Muscle of back (tissue), 11 donors: ENCODE results near the gene VTN. TPM values are rescaled to one million over a fixed set of nuclear protein-coding genes. Genes with fewer than 3 reads are reported as not detected.
A peak's percentile ranks its signal among the peaks of the same experiment; 100 is the strongest.
"Not testable (repeated sequence)": the region's sequence is repeated elsewhere in the genome, so short reads cannot be mapped to it uniquely, and the experiment has no call there.

Experiments
- DNase-seq, 3 donors: peaks; one replicate each; pipeline versions ENCODE4 v3.0.0 to v3.0.0-alpha.2; 2013
- polyA plus RNA-seq, 10 donors: library from polyadenylated mRNA; unstranded; fragments of 120-200 nt; gene quantifications; one replicate each; pipeline ENCODE4 v1.2.1, GENCODE V29; 2013; ENCODE audit not compliant: insufficient read length in 10 of 10

VTN gene
- polyA plus RNA-seq, 10 donors, result 0.17 to 2.7 (median 0.46) TPM

DNA sequence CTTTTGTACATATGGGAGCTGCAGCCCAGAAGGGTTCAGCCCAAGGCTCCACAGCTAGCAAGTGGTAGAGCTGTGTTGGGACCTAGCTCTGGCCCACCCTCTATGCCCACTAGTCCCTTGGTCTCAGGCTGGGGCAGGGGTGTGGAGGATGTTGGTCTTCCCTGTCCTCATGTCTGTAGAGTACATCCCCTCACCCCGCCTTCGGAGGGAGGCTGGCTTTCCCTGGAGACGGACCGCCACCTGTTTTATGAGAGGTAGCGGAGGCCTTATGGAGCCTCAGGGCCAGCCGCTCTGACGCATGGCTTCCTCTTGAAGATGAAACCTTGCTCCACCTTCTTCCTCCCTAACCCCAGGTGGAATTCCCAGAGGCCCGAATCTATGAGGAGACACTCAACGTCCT is 26.1 kb downstream of the VTN start:
- DNase-seq, result no peak

DNA sequence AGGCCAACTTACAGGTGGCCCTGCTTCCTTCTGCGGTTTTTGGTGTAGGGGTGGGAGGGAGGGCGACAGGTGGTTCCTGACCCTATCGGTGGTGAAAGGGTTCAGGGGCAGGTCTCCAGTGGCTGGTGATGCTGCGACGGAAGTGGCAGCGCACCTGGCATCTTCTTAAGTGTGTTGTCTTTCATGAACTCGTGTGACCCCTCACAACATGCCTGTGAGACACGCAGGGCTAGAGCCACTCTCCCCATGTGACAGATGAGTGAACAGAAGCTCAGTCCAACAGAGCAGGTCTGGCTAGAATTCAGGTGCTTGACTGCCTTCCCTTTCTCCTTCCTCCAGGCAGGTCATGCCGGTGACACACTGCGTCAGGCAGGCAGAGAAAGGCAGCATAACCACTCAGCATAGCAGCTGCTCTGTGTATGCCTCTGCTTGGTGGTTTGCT is 26.6 kb downstream of the VTN start:
- DNase-seq, result no peak

DNA sequence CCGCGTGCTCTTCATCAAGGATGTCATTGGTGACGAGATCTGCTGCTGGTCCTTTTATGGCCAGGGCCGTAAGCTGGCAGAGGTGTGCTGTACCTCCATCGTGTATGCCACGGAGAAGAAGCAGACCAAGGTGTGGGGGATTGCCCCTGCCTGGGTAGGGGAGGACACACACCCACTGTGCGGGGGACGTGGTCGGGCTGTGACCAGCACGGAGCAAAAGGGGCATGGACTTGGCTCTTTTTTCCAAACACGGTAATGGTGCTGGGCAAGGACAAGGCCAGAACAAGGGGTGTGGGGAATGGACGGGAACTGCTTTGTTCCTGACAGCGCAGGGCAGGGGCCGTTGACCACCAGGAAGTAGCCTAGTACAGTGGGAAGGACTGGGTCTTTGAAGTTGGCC is 27.8 kb downstream of the VTN start:
- no peak for DNase-seq

DNA sequence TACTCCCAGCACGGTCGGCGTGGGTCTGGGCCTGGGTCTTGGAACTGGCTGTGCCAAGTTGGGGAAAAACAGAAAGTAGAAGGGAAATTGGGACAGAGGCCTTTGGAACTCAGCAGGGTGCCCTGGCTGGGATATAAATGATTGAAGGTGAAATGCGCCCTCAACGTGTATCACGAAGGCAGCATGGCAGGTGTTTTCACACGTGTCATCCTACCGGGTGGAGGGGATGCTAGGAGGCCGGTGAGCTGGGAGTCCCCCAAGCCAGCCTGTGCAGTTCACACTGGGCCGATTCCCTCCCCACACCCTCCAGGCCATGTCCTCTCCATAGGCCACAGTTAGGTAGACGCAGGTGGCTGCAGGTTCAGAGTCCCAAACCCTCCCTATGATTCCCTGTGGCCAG is 28.6 kb downstream of the VTN start:
- no peak for DNase-seq

DNA sequence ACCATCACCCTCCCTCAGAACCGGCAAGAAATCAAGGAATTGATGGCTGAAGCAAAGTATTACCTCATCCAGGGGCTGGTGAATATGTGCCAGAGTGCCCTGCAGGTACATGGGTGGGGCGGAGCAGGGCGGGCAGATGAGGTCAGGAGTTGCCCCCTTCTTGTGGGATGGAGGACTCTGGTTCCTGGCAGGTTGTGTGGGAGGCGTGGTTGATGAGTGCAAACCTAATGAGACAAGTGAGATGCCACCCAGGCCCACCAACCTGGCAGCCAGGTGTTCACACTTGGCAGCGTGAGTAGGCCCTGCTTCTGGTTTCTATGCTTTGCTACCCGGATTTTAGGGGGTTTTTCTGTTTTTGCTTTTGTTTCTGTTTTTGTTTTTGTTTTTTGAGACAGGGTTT is 29.7 kb downstream of the VTN start:
- DNase-seq, result no peak

DNA sequence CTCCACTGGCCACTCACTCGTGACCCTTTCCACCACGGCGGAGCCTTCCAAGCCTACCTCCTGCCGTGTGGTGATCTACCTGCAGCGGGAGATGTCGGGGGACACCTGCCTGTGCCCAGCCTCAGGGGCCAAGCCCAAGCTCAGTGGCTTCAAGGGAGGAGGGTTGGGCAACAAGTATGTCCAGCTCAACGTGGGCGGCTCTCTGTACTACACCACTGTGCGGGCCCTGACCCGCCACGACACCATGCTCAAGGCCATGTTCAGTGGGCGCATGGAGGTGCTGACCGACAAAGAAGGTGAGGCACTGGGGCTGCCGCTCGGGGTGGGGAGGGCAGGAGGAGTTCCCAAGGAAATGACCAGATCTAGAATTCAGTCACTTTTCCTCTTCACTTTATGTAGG is 30.7 kb downstream of the VTN start:
- no peak for DNase-seq

DNA sequence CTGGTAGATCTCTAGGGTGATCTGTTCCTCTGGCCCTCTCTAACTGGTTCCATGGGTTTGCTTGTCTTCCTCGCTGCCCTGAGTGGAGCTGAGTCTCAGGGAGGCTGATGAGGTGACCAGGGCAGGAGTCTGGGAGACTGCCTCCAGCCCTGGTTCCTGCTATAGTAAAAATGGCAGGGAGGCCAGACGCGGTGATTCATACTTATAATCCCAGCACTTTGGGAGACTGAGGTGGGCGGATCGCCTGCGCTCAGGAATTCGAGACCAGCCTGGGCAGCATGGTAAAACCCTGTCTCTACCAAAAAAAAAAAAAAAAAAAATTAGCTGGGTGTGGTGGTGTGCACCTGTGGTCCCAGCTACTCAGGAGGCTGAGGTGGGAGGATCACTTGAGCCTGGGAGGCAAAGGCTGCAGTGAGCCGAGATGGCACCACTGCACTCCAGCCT is 31.3 kb downstream of the VTN start:
- DNase-seq, result not testable (repeated sequence)

DNA sequence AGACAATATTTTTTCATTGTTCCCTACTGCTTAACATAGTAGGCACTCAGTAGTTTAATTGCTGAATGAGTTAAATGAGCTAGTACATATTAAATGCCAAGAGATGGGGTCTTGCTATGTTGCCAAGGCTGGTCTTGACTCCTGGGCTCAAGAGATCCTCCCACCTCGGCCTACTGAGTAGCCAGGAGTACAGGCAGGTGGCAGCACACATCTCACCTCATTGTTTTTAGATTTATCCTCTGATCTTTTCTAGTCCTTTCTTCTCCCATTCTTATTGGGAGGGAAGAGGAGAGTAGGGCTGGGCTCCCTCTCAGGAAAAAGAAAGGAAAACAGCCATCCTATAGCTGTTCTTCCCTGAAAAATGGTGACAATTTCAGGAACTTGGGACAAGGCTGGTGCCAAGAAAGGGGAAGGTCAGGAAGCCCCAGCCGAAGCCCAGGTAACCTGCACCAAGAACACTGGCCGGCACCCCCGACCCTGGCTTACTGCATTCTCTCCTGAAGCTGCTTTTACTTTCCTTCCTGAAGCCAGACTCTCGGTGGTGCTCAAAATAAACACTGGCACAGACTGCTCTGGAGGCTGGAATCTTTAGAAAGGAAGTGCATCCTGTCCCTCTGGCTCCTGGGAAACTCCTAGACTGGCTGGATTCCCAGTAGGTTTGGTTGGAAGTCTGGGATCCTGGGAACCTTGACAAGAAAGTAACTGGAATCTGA is 31.9 kb downstream of the VTN start:
- no peak for DNase-seq

DNA sequence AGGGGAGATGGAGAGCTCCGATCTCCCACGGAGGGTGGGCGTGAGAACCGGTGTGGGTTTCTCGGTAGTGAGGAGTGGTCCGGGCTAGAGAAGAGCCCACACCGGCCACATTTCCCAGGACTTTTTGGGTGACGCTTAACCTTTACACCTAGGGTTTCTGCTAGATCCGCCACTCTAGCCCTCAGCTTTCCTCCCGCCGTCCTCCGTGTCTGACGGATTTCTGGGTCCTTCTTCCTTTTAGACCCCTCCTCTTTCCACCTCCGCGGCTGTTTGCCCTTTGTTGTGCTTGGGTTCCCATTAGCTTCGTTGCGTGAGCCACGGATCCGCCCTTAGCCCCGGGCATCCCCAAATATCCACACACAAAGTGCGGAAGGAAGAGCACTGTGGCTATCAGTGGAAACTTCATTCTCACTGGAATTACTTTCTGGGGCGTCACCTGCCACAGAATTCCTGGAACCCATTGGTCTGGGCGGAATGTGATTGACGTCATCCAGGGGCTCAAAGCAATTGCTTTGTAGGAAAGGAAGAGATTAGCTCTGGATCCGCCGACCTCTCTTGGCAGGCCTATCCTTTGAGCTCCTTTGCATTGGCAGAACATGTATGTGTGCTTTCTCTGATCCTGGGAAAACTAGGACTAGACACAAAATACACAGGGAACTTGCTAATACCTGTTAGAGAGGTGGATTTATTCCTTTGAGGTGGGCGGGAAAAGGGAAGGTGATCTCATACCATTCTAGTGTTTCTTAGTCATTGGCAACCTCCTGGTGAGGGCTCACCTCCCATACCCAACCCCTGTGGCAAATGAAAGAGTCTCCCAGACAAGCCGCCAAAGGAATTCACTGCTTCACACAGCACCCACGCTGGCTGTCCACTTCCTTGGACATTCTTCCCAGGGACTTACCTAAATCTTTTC is 33.9 kb downstream of the VTN start:
- peak; percentile 69 to 82 (median 75) for DNase-seq

DNA sequence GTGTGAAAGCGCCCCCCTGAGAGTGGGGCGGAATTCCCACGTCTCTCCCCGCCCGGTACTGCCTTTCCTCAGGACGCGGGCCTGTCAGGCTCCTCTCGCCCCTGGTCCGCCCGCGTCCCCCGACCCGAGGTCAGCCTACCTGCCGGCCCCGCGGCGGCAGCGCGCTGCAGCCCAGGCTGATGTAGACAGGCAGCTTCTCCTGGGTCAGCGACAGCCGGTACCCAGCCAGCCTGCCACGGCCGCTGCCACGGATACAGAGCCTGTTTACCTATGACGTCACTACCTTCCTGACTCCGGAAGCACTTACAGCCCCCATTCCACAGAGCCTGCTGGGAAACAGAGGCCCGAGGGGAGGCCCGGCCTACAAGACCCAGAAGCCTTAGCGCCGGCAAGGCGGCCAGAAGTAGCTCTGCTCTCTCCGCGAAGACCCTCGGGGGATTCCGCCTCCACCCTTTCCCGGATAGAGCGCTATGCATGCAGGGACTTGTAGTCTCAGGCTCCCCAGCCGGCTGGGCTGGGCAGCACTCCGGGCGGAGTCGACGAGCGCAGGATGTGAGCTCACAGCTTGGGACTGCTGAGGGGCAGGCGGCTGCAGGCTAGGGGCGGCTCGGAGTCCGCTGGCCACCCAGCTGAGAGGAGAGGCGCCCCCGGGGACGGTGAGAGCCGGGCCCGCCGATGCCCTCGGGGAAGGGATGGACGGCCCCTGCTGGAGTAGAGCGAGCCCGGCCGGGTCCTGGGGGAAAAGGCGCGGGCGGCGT is 34.7 kb downstream of the VTN start, which contains the start of the genes IFT20 and TNFAIP1:
Gene IFT20 (minus strand): TSS at position 272 of the 758 bp plus-strand sequence. CDS start 3,487 bp downstream, outside the sequence.
Gene TNFAIP1 (plus strand): TSS at position 561 of the 758 bp plus-strand sequence. CDS start 3,761 bp downstream, outside the sequence.
- peak; percentile 100 for DNase-seq

DNA sequence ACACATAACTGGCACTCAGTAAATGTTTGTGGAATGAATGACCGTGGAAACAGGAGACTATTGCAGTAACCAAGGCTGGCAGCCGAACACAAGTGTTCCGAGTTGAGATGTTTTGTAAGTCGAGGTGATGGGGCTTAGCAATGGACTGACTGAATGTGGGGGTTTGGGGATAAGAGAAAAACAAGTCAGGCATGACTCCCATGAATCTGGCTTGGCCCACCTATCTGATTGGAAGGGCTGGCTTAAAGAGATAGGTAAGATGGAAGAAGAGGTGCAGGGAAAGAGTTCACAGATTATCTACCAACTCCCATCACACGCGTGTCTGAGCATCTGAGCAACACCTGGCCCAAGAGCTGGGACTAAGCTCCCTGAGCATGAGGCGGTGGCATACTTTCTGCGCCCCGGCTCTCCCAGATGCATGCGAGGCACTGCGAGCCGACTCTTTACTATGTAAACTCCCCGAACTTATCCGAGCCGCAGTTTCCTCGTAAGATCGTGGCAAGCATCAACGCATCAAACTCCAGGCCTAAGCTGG is 35.4 kb downstream of the VTN start:
- no peak for DNase-seq

DNA sequence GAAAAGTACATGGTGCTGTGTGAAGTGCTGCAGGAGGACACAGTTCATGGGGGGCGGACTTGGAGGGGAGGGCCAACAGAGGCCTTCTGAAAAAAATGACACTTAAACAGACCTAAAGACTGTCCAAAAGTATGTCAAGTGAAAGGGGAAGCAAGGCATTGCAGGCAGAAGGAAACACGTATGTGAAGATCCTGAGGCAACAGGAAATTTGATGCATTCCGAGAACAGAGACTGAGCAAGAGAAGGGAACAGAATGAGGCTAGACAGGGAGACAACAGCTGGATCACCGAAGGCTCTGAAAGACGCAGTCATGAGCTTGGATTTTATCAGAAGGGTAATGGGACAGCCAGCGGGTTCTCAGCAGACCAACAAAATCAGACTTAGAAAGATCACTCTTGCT is 35.9 kb downstream of the VTN start:
- DNase-seq, result peak in 1 of 3 donors; percentile 27

DNA sequence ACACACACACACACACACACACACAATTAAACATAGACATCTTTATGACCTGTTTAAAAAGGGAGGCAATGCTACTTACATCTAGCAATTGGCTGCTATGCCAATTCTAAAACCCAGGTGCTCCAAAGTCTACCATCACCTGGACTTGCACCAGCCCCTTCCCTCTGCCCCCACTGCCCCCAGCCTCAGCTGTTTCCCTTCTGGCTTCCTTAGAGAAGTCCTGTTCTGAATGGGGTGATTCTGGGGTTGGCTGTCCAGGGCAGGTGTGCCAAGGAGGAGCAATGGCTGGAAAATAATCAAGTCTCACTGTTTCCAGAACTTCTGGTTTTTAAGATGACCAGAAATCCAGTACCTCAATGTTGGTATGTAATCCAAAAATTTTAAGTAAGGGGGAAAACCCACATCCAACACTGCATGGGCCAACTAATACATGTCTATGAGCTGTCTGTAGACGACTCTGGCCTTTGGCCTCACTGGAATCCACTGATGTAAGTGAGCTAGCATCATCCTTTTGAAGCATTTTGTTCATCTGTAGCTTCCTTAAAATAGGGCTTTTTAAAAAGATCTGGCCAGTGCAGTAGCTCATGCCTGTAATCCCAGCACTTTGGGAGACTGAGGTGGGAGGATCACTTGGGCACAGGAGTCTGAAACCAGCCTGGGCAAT is 36.9 kb downstream of the VTN start:
- DNase-seq, result no peak

DNA sequence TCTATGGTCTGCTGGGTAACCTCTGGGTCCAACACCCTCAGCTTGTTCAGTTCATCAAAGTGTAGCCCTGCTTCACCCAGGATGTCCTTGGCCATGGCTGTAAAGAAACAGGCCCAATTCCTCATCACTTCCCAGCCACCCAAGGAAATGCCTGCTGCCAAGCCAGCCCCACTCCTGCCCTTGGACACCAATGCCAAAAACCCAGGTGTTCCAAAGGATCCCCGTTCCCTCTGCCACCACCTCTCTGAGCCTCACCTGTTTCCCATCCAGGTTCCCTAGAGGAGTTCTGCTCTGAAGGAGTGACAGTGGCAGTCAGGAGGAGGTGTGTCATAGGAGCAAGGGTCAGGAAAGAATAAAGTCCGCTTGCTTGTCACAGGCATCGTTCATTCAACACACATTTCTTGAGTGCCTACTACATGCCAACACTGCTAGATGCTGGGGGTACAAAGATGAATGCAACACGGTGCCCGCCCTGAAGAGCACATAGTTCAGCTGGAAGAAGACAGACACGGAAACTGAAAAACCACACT is 38.2 kb downstream of the VTN start:
- DNase-seq, result no peak

DNA sequence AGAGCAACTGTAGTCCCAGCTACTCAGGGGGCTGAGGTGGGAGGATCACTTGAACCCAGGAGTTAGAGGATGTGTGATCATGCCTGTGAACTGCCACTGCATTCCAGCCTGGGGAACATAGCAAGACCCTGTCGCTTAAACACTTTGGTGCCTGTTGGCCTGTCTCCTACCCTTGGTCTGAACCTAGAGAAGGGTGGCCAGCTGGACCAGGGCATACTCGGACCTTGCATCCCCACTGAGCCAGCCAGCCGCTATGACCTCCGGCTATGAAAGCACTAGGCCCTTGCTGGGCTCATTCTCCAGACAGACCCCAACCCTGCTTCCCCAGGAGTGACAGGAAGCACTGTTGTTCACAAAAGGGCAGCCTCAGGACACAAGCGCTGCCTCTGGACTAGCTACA is 39.4 kb downstream of the VTN start:
- DNase-seq, result no peak

DNA sequence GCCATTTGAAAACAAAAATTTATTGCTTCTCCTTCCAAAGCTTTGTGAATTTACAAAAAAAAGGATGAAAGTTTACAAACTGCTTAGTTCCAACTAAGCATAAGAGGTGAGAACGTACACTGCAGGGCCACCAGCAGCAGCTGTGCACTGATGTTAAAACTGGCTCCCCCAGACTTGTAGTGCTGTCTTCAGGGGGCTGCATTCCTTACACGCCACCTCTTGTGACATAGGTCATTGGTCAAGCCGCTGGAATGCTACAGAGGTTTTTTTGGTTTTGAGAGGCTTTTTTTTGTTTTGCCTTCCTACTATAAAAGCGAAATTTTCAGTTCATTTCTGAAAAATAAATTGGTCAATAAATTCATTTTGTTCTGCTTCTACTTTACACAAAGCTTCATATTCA is 41.8 kb downstream of the VTN start:
- DNase-seq, result no peak

DNA sequence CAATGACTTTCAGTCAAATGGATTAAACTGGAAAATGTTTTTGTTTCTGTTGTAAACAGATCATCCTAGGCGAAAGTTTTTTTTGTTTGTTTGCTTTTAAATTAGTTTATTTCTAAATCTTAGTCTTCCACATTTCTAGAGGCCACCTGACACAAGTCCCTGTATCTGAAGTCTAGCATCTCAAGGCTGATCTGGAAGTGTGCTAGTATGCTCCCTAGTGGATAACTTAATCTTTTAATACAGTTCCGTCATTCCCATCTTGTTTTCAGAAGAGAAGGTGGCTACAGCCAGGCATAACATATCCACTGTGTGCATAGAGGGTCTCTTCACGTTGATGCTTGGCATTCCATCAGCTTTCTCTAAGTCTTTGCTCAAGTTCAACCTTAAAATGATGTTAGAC is 42.4 kb downstream of the VTN start:
- no peak for DNase-seq

DNA sequence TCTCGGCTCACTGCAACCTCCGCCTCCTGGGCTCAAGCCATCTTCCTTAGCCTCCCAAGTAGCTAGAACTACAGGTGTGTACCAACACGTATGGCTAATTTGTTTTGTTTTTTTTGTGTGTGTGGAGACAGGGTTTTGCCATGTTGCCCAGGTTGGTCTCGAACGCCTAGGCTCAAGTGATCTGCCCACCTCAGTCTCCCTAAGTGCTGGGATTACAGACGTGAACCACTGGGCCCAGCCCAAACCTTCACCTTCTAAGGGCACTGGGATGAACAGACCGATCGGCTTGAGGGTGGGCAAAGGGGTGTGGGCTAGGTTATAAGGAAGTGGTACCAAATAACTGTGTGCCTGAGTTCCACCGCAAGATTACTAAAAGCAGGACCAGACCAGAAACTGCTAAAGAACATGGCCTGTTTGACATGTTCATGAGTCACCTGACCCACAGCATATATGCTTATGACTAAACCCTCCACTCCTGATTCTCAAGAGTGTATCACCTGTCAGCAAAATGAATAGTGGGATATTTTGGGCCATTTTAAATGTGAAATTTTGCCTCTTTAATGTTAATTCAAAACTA is 43.0 kb downstream of the VTN start:
- DNase-seq, result no peak

DNA sequence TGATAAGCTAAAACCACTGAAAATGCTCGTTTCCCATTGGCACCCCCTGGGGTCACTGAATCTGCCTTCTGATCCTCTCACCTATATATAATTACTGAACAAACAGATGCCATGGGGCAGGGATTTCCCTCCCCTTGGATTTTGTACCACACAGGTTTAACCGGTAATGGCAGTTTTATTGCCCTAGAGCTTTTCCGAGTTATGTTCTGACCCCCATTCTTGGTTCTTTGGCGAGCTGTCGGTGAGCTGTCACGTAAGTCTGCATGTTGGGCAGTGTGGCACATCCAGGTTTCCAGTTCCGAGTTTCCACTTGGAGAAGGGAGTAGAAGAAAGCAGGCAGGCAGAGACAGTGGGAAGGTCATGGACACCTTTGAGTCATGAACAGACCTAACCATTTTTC is 44.0 kb downstream of the VTN start:
- DNase-seq, result no peak

DNA sequence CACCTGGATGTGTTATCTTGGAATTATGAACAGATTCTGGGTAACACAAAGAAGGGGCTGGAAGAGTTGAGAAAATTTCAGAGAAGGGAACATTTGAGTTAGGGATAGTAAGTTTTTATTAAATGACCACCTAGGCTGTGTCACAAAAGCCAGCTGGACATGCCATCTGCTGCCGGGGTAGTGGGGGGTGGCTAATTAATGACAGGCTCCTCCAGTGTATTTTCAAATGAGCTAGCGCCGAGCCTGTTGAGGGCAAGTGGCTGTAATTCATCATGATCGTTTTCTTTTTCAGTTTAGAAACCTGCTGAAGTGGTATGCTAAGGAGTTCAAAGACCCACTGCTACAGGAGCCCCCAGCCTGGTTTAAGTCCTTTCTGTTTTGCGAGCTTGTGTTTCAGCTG is 44.9 kb downstream of the VTN start:
- no peak for DNase-seq

DNA sequence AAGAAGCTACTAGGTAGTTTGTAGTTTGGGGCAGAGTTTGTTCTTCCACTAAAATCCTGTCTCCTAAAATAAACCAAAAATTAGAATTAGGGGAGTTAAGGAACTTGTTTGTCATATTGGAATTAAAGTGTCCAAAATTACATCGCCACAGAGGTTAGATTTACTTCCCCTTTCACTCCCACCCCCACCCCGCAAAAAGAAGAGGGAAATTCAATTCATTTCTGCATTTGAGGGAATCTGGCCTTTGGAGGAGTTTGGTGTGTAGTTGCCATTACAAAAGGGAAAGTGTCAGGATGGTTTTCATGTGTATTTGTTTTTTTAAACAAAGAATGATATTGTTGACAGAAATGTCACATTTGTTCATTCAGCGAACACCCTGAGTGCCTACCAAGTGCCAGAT is 45.3 kb downstream of the VTN start:
- no peak for DNase-seq
